Activated CD4-positive, alpha-beta memory T cell treated with anti-CD3 and anti-CD28 coated beads, Interleukin-2, amount 10 ng/mL, durations not matched to agents 7 days and 5 days (primary cell): ENCODE results near the gene CHAF1A. TPM values are rescaled to one million over a fixed set of nuclear protein-coding genes. Genes with fewer than 3 reads are reported as not detected.

Source experiments
- CTCF ChIA-PET: fragments of 350-600 bp; sonication (Branson Sonifier 250); formaldehyde crosslinking; loops from one replicate; lab custom pipeline; 2021; ENCODE audit warnings: antibody characterized with exemption, inconsistent platforms; lab: Charles Lee
- POLR2A ChIA-PET: fragments of 350-600 bp; sonication (Branson Sonifier 250); formaldehyde crosslinking; loops from one replicate; lab custom pipeline; 2021; ENCODE audit warnings: antibody characterized with exemption; lab: Charles Lee
- DNase-seq: peaks from one replicate; pipeline ENCODE4 v3.0.0-alpha.2; 2020
- H3K27ac Mint-ChIP-seq: one replicate; pipeline ENCODE4 v1.8.0; 2021; ENCODE audit warnings: mild to moderate bottlenecking, mixed read lengths
- H3K27me3 Mint-ChIP-seq: one replicate; pipeline ENCODE4 v1.8.0; 2021; ENCODE audit warnings: mixed read lengths
- H3K36me3 Mint-ChIP-seq: one replicate; pipeline ENCODE4 v1.8.0; 2021; ENCODE audit warnings: low read depth, mixed read lengths
- H3K4me1 Mint-ChIP-seq: one replicate; pipeline ENCODE4 v1.8.0; 2021; ENCODE audit warnings: mixed read lengths
- H3K4me3 Mint-ChIP-seq: one replicate; pipeline ENCODE4 v1.8.0; 2021; ENCODE audit warnings: mild to moderate bottlenecking, mixed read lengths
- H3K9me3 Mint-ChIP-seq: one replicate; pipeline ENCODE4 v1.8.0; 2021; ENCODE audit warnings: mixed read lengths
- total RNA-seq, 2 experiments: library from RNA; stranded (reverse); gene quantifications; one replicate each; pipeline ENCODE4 v1.2.3, GENCODE V29; 2021

Gene CHAF1A
- total RNA-seq, 2 experiments from 2014 or later: 71.7 to 82.5 TPM

- Mint-ChIP-seq H3K27me3 (no peaks in the 10 kb centered on the region), H3K4me1 (peaks cover 56% of the 10 kb centered on the region), H3K36me3 (peaks cover 11% of the 10 kb centered on the region), H3K4me3 (peak overlapping the region; percentile 73), H3K9me3 (no peaks in the 10 kb centered on the region), H3K27ac (peak overlapping the region; percentile 97)
- DNase-seq: peak; percentile 33
- ChIA-PET CTCF (interaction anchor here (0.9 to 2.9 kb wide), 3 partner anchors 16 to 33 kb away, joined by 3 to 36 read pairs (median 4); partner anchors contain the start of genes CHAF1A and SH3GL1), POLR2A (interaction anchor here (0.8 to 2.6 kb wide), 6 partner anchors 9 to 34 kb away, joined by 4 to 20 read pairs (median 5); partner anchors contain the start of genes CHAF1A, MPND and SH3GL1)
Observed at GRCh38 chr19:4368128-4368820, 34.2 kb upstream of the CHAF1A start.

GRCh38 chr19:4369109-4369887 lies 33.1 kb upstream of the CHAF1A start:
- POLR2A ChIA-PET: interaction anchor here (0.7 to 2.6 kb wide), 18 partner anchors 9 to 122 kb away, joined by 3 to 20 read pairs (median 6); partner anchors contain the start of genes CHAF1A, MPND, SH3GL1 and YJU2
- Mint-ChIP-seq H3K4me3 (peak overlapping the region; percentile 73), H3K4me1 (peaks cover 61% of the 10 kb centered on the region), H3K27me3 (no peaks in the 10 kb centered on the region), H3K36me3 (peaks cover 14% of the 10 kb centered on the region), H3K27ac (peak overlapping the region; percentile 97), H3K9me3 (no peaks in the 10 kb centered on the region)
- peak; percentile 87 for DNase-seq
- CTCF ChIA-PET: interaction anchor here (0.5 to 2.9 kb wide), 11 partner anchors 10 to 379 kb away, joined by 3 to 36 read pairs (median 5); partner anchors contain the start of genes CHAF1A, MPND and SH3GL1

GRCh38 chr19:4369888-4370260 lies 32.6 kb upstream of the CHAF1A start:
- Mint-ChIP-seq H3K4me1 (peaks cover 61% of the 10 kb centered on the region), H3K4me3 (peak overlapping the region; percentile 73), H3K27ac (peak overlapping the region; percentile 97), H3K36me3 (peaks cover 14% of the 10 kb centered on the region), H3K9me3 (no peaks in the 10 kb centered on the region), H3K27me3 (no peaks in the 10 kb centered on the region)
- ChIA-PET POLR2A (interaction anchor here (0.6 to 2.6 kb wide), 18 partner anchors 9 to 123 kb away, joined by 3 to 20 read pairs (median 6); partner anchors contain the start of genes CHAF1A, MPND, SH3GL1 and YJU2), CTCF (interaction anchor here (0.5 to 2.9 kb wide), 10 partner anchors 9 to 380 kb away, joined by 4 to 36 read pairs (median 6); partner anchors contain the start of genes CHAF1A, MPND and SH3GL1)
- peak; percentile 82 for DNase-seq

GRCh38 chr19:4370418-4371041 lies 31.9 kb upstream of the CHAF1A start:
- ChIA-PET POLR2A (interaction anchor here (0.6 to 2.6 kb wide), 17 partner anchors 8 to 124 kb away, joined by 3 to 20 read pairs (median 6); partner anchors contain the start of genes CHAF1A, MPND, SH3GL1 and YJU2), CTCF (interaction anchor here (0.6 to 2.9 kb wide), 9 partner anchors 9 to 104 kb away, joined by 4 to 36 read pairs (median 6); partner anchors contain the start of genes CHAF1A, MPND and SH3GL1)
- H3K4me3 Mint-ChIP-seq: peak overlapping the region; percentile 73
- peaks cover 67% of the 10 kb centered on the region for H3K4me1 Mint-ChIP-seq
- peaks cover 14% of the 10 kb centered on the region for H3K36me3 Mint-ChIP-seq
- H3K27ac Mint-ChIP-seq: peak overlapping the region; percentile 97
- H3K27me3 Mint-ChIP-seq: no peaks in the 10 kb centered on the region
- H3K9me3 Mint-ChIP-seq: no peaks in the 10 kb centered on the region
- DNase-seq: no peak

- H3K9me3 Mint-ChIP-seq: no peaks in the 10 kb centered on the region
- ChIA-PET CTCF (interaction anchor here (0.9 to 2.0 kb wide), 4 partner anchors 19 to 29 kb away, joined by 3 to 8 read pairs (median 4); partner anchors contain the start of gene SH3GL1), POLR2A (interaction anchor here (1.4 to 1.7 kb wide), 2 partner anchors 20 to 29 kb away, joined by 6 to 16 read pairs; partner anchors contain the start of gene SH3GL1)
- no peaks in the 10 kb centered on the region for H3K27me3 Mint-ChIP-seq
- peak overlapping the region; percentile 97 for H3K27ac Mint-ChIP-seq
- H3K4me1 Mint-ChIP-seq: peaks cover 76% of the 10 kb centered on the region
- no peak for DNase-seq
- peaks cover 11% of the 10 kb centered on the region for H3K36me3 Mint-ChIP-seq
- H3K4me3 Mint-ChIP-seq: no peak overlapping the region
Observed at GRCh38 chr19:4371247-4372164, 30.9 kb upstream of the CHAF1A start.

GRCh38 chr19:4372165-4373012 lies 30.1 kb upstream of the CHAF1A start:
- Mint-ChIP-seq H3K4me3 (no peak overlapping the region), H3K4me1 (peaks cover 81% of the 10 kb centered on the region), H3K9me3 (no peaks in the 10 kb centered on the region), H3K36me3 (peaks cover 11% of the 10 kb centered on the region), H3K27me3 (no peaks in the 10 kb centered on the region), H3K27ac (peak overlapping the region; percentile 45)
- POLR2A ChIA-PET: no interaction called here
- DNase-seq: no peak
- CTCF ChIA-PET: interaction anchor here (0.9 to 1.1 kb wide), 3 partner anchors 20 to 28 kb away, joined by 3 to 4 read pairs (median 3); partner anchors contain the start of gene SH3GL1

- CTCF ChIA-PET: interaction anchor here (1.1 kb wide), 1 partner anchor 20 kb away, joined by 4 read pairs; no protein-coding TSS in a partner anchor
Observed at GRCh38 chr19:4373013-4373367, 29.4 kb upstream of the CHAF1A start.

GRCh38 chr19:4373601-4374497 lies 28.6 kb upstream of the CHAF1A start:
- Mint-ChIP-seq H3K4me1 (peaks cover 77% of the 10 kb centered on the region), H3K27me3 (no peaks in the 10 kb centered on the region), H3K4me3 (no peak overlapping the region), H3K9me3 (no peaks in the 10 kb centered on the region), H3K36me3 (peaks cover 11% of the 10 kb centered on the region), H3K27ac (peak overlapping the region; percentile 61)
- ChIA-PET CTCF (no interaction called here), POLR2A (interaction anchor here (1.0 kb wide), 1 partner anchor 28 kb away, joined by 3 read pairs; the partner anchor contains the start of gene CHAF1A)
- DNase-seq: no peak

More at GRCh38 chr19:4373013-4373367, 29.4 kb upstream of the CHAF1A start:
- H3K27me3 Mint-ChIP-seq: no peaks in the 10 kb centered on the region
- no peak for DNase-seq
- peaks cover 11% of the 10 kb centered on the region for H3K36me3 Mint-ChIP-seq
- no peaks in the 10 kb centered on the region for H3K9me3 Mint-ChIP-seq
- H3K4me3 Mint-ChIP-seq: no peak overlapping the region
- peaks cover 81% of the 10 kb centered on the region for H3K4me1 Mint-ChIP-seq
- POLR2A ChIA-PET: no interaction called here
- H3K27ac Mint-ChIP-seq: no peak overlapping the region

GRCh38 chr19:4374498-4375163 lies 27.8 kb upstream of the CHAF1A start:
- CTCF ChIA-PET: interaction anchor here (0.9 to 1.1 kb wide), 2 partner anchors 20 to 28 kb away, joined by 4 to 5 read pairs; partner anchors contain the start of gene CHAF1A
- H3K9me3 Mint-ChIP-seq: no peaks in the 10 kb centered on the region
- H3K27me3 Mint-ChIP-seq: no peaks in the 10 kb centered on the region
- H3K4me1 Mint-ChIP-seq: peaks cover 79% of the 10 kb centered on the region
- H3K36me3 Mint-ChIP-seq: peaks cover 14% of the 10 kb centered on the region
- POLR2A ChIA-PET: interaction anchor here (1.0 to 1.9 kb wide), 2 partner anchors 14 to 28 kb away, joined by 3 to 7 read pairs; partner anchors contain the start of gene CHAF1A
- H3K4me3 Mint-ChIP-seq: no peak overlapping the region
- no peak overlapping the region for H3K27ac Mint-ChIP-seq
- no peak for DNase-seq
